Measurements from ENCODE around the gene MAGI2.

DNA sequence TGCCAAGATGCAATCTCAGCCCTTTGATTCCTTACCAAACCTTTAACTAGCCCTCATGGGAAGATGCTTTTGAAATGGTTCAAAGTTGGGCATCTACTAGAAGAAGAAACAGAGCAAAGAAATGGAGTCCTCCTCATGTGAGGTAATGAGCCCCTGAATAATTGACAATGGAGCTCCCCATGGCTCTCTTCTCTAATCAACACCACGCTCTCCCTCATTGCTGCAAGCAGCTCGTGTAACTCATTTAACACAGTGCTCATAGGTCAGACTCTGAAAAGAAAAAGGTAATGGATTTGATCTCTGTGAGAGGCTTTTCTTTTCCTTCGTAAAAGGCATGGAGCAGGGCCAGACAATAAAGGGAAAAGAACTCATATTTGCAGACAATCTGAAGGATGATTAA lies 1342.1 kb downstream of the MAGI2 start:
- TF ChIP-seq, protein P1, sequence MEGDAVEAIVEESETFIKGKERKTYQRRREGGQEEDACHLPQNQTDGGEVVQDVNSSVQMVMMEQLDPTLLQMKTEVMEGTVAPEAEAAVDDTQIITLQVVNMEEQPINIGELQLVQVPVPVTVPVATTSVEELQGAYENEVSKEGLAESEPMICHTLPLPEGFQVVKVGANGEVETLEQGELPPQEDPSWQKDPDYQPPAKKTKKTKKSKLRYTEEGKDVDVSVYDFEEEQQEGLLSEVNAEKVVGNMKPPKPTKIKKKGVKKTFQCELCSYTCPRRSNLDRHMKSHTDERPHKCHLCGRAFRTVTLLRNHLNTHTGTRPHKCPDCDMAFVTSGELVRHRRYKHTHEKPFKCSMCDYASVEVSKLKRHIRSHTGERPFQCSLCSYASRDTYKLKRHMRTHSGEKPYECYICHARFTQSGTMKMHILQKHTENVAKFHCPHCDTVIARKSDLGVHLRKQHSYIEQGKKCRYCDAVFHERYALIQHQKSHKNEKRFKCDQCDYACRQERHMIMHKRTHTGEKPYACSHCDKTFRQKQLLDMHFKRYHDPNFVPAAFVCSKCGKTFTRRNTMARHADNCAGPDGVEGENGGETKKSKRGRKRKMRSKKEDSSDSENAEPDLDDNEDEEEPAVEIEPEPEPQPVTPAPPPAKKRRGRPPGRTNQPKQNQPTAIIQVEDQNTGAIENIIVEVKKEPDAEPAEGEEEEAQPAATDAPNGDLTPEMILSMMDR (IDR thresholded peaks at IDR 0.05 in 4 of 5, conservative IDR thresholded peaks at IDR 0.05 in 1 of 5), result no peak
- TF ChIP-seq POLR2A (IDR thresholded peaks at IDR 0.05), result no peak
